Astrocyte (in vitro differentiated cells and primary cell): ENCODE data around the gene COL5A2.

Experiments
- CTCF ChIP-seq: IDR thresholded peaks from 2 replicates; pipeline ENCODE4 v1.5.1; 2011; ENCODE audit warnings: low read depth, mild to moderate bottlenecking, inconsistent platforms, low read length, moderate library complexity; ENCODE audit not compliant: insufficient read depth
- EZH2 ChIP-seq: IDR thresholded peaks from 2 replicates; pipeline ENCODE4 v1.6.1; 2012; ENCODE audit warnings: mild to moderate bottlenecking, low read length, inconsistent platforms; ENCODE audit not compliant: insufficient read depth

GRCh38 chr2:189109921-189110397 lies 69.6 kb downstream of the COL5A2 start:
- TF ChIP-seq CTCF (no peak), EZH2 (no peak)
